ENCODE measurements around the gene KEL. TPM values are rescaled to one million over a fixed set of nuclear protein-coding genes. Genes with fewer than 3 reads are reported as not detected.
A peak's percentile ranks its signal among the peaks of the same experiment; 100 is the strongest.

Gene KEL
- total and polyA plus RNA-seq, 8 donors, result 0.23 to 3.1 (median 0.31) TPM; not detected in 3

- H3K4me3 ChIP-seq, result no peak overlapping the region
- TF ChIP-seq CTCF (IDR thresholded peaks at IDR 0.05), result no peak
- no peaks in the 10 kb centered on the region for H3K36me3 ChIP-seq
- 40 to 51% methylated on average over 3 of the region's 3 CpGs for WGBS, 2 donors
- H3K9me3 ChIP-seq, result no peaks in the 10 kb centered on the region
- peak overlapping the region in 3 of 4 donors; percentile 17 to 75 (median 74) for H3K27ac ChIP-seq
- FAIRE-seq (no peak), ATAC-seq (peak; percentile 48 to 87 (median 83)), DNase-seq (peak in 2 of 6 donors; percentile 21 to 24)
- no peaks in the 10 kb centered on the region for H3K27me3 ChIP-seq
- intact Hi-C loops (cut with DNase I), result no loop called here
- H3K4me1 ChIP-seq, result peaks cover 0 to 7% (median 0%) of the 10 kb centered on the region in 3 donors
Observed at GRCh38 chr7:142956951-142957623, 5.1 kb downstream of the KEL start.

- no peaks in the 10 kb centered on the region for H3K27me3 ChIP-seq
- peaks cover 0 to 7% (median 0%) of the 10 kb centered on the region in 3 donors for H3K4me1 ChIP-seq
- no peak for ATAC-seq
- no peaks in the 10 kb centered on the region for H3K9me3 ChIP-seq
- no peak for DNase-seq
- H3K36me3 ChIP-seq, result no peaks in the 10 kb centered on the region
- intact Hi-C loops (cut with DNase I), result no loop called here
- H3K4me3 ChIP-seq, result no peak overlapping the region
- no peak for FAIRE-seq
- no peak overlapping the region for H3K27ac ChIP-seq
- TF ChIP-seq CTCF (IDR thresholded peaks at IDR 0.05), result no peak
Observed at GRCh38 chr7:142954680-142955268, 7.4 kb downstream of the KEL start.

- intact Hi-C loops (cut with DNase I), result no loop called here
- H3K27me3 ChIP-seq, result no peaks in the 10 kb centered on the region
- no peak for TF ChIP-seq CTCF (IDR thresholded peaks at IDR 0.05)
- no peak overlapping the region for H3K27ac ChIP-seq
- DNase-seq (no peak), ATAC-seq (no peak), FAIRE-seq (no peak)
- H3K9me3 ChIP-seq, result no peaks in the 10 kb centered on the region
- no peak overlapping the region for H3K4me3 ChIP-seq
- no peaks in the 10 kb centered on the region for H3K4me1 ChIP-seq
- H3K36me3 ChIP-seq, result no peaks in the 10 kb centered on the region
Observed at GRCh38 chr7:142950235-142950634, 11.9 kb downstream of the KEL start.

- Histone ChIP-seq H3K27me3 (no peaks in the 10 kb centered on the region), H3K4me3 (no peak overlapping the region), H3K27ac (no peak overlapping the region), H3K4me1 (no peaks in the 10 kb centered on the region), H3K9me3 (no peaks in the 10 kb centered on the region), H3K36me3 (no peaks in the 10 kb centered on the region)
- no peak for FAIRE-seq
- WGBS, 2 donors, result 92 to 100% methylated on average over 4 of the region's 4 CpGs
- intact Hi-C loops (cut with DNase I), result no loop called here
- DNase-seq, result no peak
- ATAC-seq, result no peak
- TF ChIP-seq CTCF (IDR thresholded peaks at IDR 0.05), result no peak
Observed at GRCh38 chr7:142948603-142949002, 13.6 kb downstream of the KEL start.

- DNase-seq (no peak), ATAC-seq (no peak), FAIRE-seq (no peak)
- 60 to 73% methylated on average over 3 of the region's 3 CpGs for WGBS, 2 donors
- TF ChIP-seq CTCF (IDR thresholded peaks at IDR 0.05), result no peak
- Histone ChIP-seq H3K36me3 (no peaks in the 10 kb centered on the region), H3K9me3 (no peaks in the 10 kb centered on the region), H3K27me3 (no peaks in the 10 kb centered on the region), H3K27ac (no peak overlapping the region), H3K4me1 (no peaks in the 10 kb centered on the region), H3K4me3 (no peak overlapping the region)
- intact Hi-C loops (cut with DNase I), result no loop called here
Observed at GRCh38 chr7:142945001-142945400, 17.2 kb downstream of the KEL start.

Measured in pancreas (tissue), 10 donors.